Suprapubic skin (tissue), 4 donors: ENCODE data around the gene RASA3. TPM values are rescaled to one million over a fixed set of nuclear protein-coding genes. Genes with fewer than 3 reads are reported as not detected.
"Not testable (repeated sequence)": the region's sequence is repeated elsewhere in the genome, so short reads cannot be mapped to it uniquely, and the experiment has no call there.

Experiments
- DNase-seq, 2 donors: peaks; one replicate each; pipeline ENCODE4 v3.0.0-alpha.2; 2019; ENCODE audit warnings: low spot score in 2 of 2
- H3K27ac ChIP-seq: fragments of 200-600 bp; sonication (generic); one replicate; pipeline ENCODE4 v1.5.1; 2019
- H3K27me3 ChIP-seq: fragments of 200-600 bp; sonication (generic); one replicate; pipeline ENCODE4 v1.5.1; 2019
- H3K36me3 ChIP-seq: fragments of 200-600 bp; sonication (generic); one replicate; pipeline ENCODE4 v1.5.1; 2019
- H3K4me1 ChIP-seq: fragments of 200-600 bp; sonication (generic); one replicate; pipeline ENCODE4 v1.5.1; 2019
- H3K4me3 ChIP-seq: fragments of 200-600 bp; sonication (generic); one replicate; pipeline ENCODE4 v1.5.1; 2019; ENCODE audit warnings: mild to moderate bottlenecking
- H3K9me3 ChIP-seq: fragments of 200-600 bp; sonication (generic); one replicate; pipeline ENCODE4 v1.5.1; 2019
- CTCF ChIP-seq, 2 donors: fragments of 200-600 bp in 1 of 2; fragments of 450-650 bp in 1 of 2; sonication (generic) in 1 of 2; IDR thresholded peaks; one replicate each; pipeline ENCODE4 v1.5.1; 2016 to 2019; ENCODE audit warnings: antibody characterized with exemption in 2 of 2, mild to moderate bottlenecking in 1 of 2, moderate library complexity in 1 of 2
- EP300 ChIP-seq: sonication (generic); formaldehyde crosslinking; IDR thresholded peaks from one replicate; pipeline ENCODE4 v1.6.1; 2017; ENCODE audit warnings: antibody characterized with exemption
- POLR2A ChIP-seq, 2 donors: fragments of 450-650 bp; IDR thresholded peaks; one replicate each; pipeline ENCODE4 v1.6.1; 2017; ENCODE audit warnings: antibody characterized with exemption in 2 of 2, mild to moderate bottlenecking in 2 of 2, moderate library complexity in 2 of 2
- POLR2AphosphoS5 ChIP-seq, 3 donors: sonication (generic); formaldehyde crosslinking; IDR thresholded peaks; one replicate each; pipeline ENCODE4 v1.6.1; 2017; ENCODE audit warnings: antibody characterized with exemption in 3 of 3
- WGBS: methylation state at CpG from one replicate; pipeline ENCODE4 v1.1.5; 2018; 5-methylcytosine and 5-hydroxymethylcytosine counted together
- total RNA-seq, 4 donors: library from RNA; depleted of rRNA; stranded (reverse); fragments of >200 nt; gene quantifications; one replicate each; pipeline ENCODE4 v1.1.0, GENCODE V29; 2016

The RASA3 gene
- total RNA-seq, 4 donors from 2014 or later: 15.3 to 37.1 (median 16.4) TPM

- no peaks in the 10 kb centered on the region for H3K36me3 ChIP-seq
- WGBS: 91% methylated on average over 31 of the region's 35 CpGs
- H3K27ac ChIP-seq: no peak overlapping the region
- TF ChIP-seq CTCF (IDR thresholded peaks at IDR 0.05): no peak
- no peak for TF ChIP-seq POLR2AphosphoS5 (IDR thresholded peaks at IDR 0.05)
- no peak for TF ChIP-seq EP300
- no peak for TF ChIP-seq POLR2A (IDR thresholded peaks at IDR 0.05)
- no peaks in the 10 kb centered on the region for H3K9me3 ChIP-seq
- peak; percentile 54 to 58 for DNase-seq
- peaks cover 29% of the 10 kb centered on the region for H3K4me1 ChIP-seq
- H3K4me3 ChIP-seq: no peak overlapping the region
- H3K27me3 ChIP-seq: no peaks in the 10 kb centered on the region
These were observed 55.9 kb downstream of the RASA3 start for GRCh38 chr13:114076329-114077090.

- not testable (repeated sequence) for H3K27me3 ChIP-seq, H3K4me3 ChIP-seq, H3K9me3 ChIP-seq, H3K27ac ChIP-seq, H3K36me3 ChIP-seq
- H3K4me1 ChIP-seq: peaks cover 29% of the 10 kb centered on the region
- DNase-seq: peak in 1 of 2 donors; percentile 30
- WGBS: 93% methylated on average over 35 of the region's 45 CpGs
These were observed 56.6 kb downstream of the RASA3 start for GRCh38 chr13:114075811-114076210.

GRCh38 chr13:114074671-114075315 is 57.6 kb downstream of the RASA3 start:
- Histone ChIP-seq H3K36me3 (no peaks in the 10 kb centered on the region), H3K27ac (no peak overlapping the region), H3K9me3 (no peaks in the 10 kb centered on the region), H3K4me3 (no peak overlapping the region), H3K27me3 (no peaks in the 10 kb centered on the region), H3K4me1 (peaks cover 26% of the 10 kb centered on the region)
- WGBS: 95% methylated on average over 29 of the region's 29 CpGs
- TF ChIP-seq CTCF (IDR thresholded peaks at IDR 0.05): no peak
- TF ChIP-seq POLR2AphosphoS5 (IDR thresholded peaks at IDR 0.05): no peak
- TF ChIP-seq EP300: no peak
- TF ChIP-seq POLR2A (IDR thresholded peaks at IDR 0.05): no peak
- peak; percentile 38 to 72 for DNase-seq

- H3K27me3 ChIP-seq: no peaks in the 10 kb centered on the region
- peaks cover 22% of the 10 kb centered on the region for H3K4me1 ChIP-seq
- no peak for TF ChIP-seq POLR2A (IDR thresholded peaks at IDR 0.05)
- no peak for TF ChIP-seq POLR2AphosphoS5 (IDR thresholded peaks at IDR 0.05)
- no peak for TF ChIP-seq CTCF (IDR thresholded peaks at IDR 0.05)
- no peak for TF ChIP-seq EP300
- no peaks in the 10 kb centered on the region for H3K9me3 ChIP-seq
- no peaks in the 10 kb centered on the region for H3K36me3 ChIP-seq
- no peak overlapping the region for H3K27ac ChIP-seq
- 94% methylated on average over 22 of the region's 22 CpGs for WGBS
- DNase-seq: peak; percentile 27 to 53
- no peak overlapping the region for H3K4me3 ChIP-seq
These were observed 58.4 kb downstream of the RASA3 start for GRCh38 chr13:114073881-114074612.

- Histone ChIP-seq H3K27me3 (no peaks in the 10 kb centered on the region), H3K4me1 (peaks cover 22% of the 10 kb centered on the region), H3K9me3 (no peaks in the 10 kb centered on the region), H3K27ac (no peak overlapping the region), H3K4me3 (no peak overlapping the region), H3K36me3 (no peaks in the 10 kb centered on the region)
- no peak for TF ChIP-seq CTCF (IDR thresholded peaks at IDR 0.05)
- no peak for TF ChIP-seq EP300
- no peak for TF ChIP-seq POLR2A (IDR thresholded peaks at IDR 0.05)
- no peak for TF ChIP-seq POLR2AphosphoS5 (IDR thresholded peaks at IDR 0.05)
- DNase-seq: peak; percentile 50 to 63
- 82% methylated on average over 10 of the region's 10 CpGs for WGBS
These were observed 60.0 kb downstream of the RASA3 start for GRCh38 chr13:114072421-114072820.
